IPS-NIHi11 (cell line): ENCODE results near the gene DEFB119.
"Not testable (repeated sequence)": the region's sequence is repeated elsewhere in the genome, so short reads cannot be mapped to it uniquely, and the experiment has no call there.

ENCODE experiments used
- DNase-seq: peaks from one replicate; pipeline ENCODE4 v3.0.0; 2012; ENCODE audit warnings: mixed read lengths, low spot score

The DEFB119 gene, protein sequence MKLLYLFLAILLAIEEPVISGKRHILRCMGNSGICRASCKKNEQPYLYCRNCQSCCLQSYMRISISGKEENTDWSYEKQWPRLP

DNA sequence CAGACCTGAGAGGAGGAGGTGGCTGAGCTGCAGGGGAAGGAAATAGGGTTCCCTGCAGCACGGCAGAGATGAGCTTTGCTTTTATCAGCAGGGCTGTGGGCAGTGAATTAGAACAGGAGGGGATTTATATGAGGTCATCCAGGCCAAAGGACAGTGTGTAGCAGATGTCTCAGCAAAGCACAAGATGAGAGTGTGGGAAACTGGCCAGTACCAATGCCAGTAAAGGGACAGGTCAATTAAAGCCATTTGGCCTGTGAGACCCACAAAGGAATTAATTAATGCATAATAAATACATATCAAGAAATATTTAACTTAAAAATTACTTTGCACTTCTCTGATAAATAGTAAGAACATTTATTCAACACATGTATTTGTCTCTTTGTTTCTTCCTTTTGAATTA is at the start of gene DEFB119:
DEFB119 (minus strand) TSS at position 101 of the 400 bp plus-strand sequence. CDS start 107 bp downstream, outside the sequence.
- DNase-seq, result no peak

DNA sequence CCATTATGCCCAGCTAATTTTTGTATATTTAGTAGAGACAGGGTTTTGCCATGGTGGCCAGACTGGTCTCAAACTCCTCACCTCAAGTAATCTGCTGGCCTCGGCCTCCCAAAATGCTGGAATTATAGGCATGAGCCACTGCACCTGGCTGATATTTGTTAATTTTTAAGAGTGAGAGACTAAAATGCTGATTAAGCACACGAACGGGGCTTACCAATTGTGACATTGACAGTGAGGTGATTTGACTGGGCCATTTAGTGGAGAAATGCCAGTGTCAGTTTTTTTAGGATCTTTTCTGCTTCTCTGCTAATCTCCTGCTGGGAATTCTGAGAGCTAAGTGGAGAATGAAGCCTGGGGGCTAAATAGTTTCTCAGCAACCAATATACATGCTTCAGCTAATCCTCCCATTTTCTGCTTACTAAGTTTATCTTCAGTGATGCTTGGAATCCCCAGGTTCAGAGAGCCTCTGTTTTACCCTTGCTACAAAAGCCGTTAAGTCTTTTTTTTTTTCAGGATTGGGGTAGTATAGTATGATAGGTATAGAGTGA is 40.3 kb upstream of the DEFB119 start:
- DNase-seq, result no peak

DNA sequence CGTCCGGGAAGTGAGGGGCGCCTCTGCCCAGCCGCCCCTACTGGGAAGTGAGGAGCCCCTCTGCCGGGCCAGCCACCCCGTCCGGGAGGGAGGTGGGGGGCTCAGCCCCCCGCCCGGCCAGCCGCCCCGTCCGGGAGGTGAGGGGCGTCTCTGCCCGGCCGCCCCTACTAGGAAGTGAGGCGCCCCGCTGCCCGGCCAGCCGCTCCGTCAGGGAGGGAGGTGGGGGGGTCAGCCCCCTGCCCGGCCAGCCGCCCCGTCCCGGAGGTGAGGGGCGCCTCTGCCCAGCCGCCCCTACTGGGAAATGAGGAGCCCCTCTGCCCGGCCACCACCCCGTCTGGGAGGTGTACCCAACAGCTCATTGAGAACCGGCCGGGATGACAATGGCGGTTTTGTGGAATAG is 37.2 kb upstream of the DEFB119 start:
- not testable (repeated sequence) for DNase-seq

DNA sequence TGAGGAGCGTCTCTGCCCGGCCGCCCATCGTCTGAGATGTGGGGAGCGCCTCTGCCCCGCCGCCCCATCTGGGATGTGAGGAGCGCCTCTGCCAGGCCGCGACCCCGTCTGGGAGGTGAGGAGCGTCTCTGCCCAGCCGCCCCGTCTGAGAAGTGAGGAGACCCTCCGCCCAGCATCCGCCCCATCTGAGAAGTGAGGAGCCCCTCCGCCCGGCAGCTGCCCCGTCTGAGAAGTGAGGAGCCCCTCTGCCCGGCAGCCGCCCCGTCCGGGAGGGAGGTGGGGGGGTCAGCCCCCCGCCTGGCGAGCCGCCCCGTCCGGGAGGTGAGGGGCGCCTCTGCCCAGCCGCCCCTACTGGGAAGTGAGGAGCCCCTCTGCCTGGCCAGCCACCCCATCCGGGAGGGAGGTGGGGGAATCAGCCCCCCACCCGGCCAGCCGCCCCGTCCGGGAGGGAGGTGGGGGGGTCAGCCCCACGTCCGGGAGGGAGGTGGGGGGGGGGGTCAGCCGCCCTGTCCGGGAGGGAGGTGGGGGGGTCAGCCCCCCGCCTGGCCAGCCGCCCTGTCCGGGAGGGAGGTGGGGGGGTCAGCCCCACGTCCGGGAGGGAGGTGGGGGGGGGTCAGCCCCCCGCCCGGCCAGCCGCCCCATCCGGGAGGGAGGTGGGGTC is 36.6 kb upstream of the DEFB119 start:
- DNase-seq, result not testable (repeated sequence)

DNA sequence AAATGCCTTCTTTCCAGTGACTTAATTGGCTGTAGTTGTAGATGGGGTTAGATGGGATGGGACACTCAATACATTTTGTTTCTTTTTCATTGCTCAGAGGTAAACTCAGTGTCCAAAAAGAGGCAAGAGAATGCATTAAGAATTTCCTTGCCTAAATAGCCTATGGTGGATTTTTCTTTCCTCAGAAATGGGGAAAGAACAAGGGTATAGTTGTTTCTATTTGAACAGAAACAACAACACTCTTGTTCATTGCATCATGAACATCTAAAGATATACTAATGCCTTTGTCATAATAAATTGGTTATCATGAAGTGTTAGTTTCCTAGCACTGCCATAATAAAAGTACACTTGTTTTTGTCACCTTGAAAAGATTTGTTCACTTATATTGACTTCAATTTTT is 35.4 kb upstream of the DEFB119 start:
- no peak for DNase-seq

DNA sequence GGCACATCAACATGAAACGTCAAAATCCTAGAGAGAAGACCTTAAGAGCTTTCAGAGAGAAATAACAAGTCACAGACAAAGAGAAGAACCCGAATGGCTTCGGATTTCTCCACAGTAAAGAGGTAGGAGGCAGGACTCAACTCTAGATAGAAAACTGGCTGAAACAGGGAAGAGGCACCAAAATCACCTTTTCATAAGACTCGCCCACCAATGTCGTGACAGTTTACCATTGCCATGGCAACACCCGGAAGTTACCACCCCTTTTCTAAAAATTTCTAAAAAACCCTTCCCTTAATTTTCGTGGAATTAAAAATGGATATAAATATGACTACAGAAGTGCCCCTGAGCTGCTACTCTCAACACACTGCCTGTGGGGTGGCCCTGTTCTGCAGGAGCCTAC is 27.9 kb upstream of the DEFB119 start:
- no peak for DNase-seq

DNA sequence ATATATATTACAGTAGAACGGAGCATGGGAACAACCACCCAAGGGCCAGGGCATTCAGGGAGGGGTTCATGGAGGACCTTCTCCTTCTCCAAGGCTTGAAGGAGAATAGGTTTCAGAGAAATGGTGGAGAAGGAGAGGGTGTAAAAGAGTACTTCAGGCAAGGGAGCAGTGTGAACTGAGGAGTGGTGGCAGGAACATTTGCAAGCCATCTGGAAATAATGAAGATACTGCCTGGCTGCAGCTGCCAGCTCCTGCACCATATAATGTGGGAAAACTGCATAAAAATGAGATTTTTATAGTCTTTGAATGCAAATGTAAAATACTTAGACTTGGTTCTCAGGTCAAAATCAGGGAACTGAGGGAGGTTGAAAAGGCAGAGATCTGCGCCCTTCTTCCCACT is 25.3 kb upstream of the DEFB119 start:
- no peak for DNase-seq

DNA sequence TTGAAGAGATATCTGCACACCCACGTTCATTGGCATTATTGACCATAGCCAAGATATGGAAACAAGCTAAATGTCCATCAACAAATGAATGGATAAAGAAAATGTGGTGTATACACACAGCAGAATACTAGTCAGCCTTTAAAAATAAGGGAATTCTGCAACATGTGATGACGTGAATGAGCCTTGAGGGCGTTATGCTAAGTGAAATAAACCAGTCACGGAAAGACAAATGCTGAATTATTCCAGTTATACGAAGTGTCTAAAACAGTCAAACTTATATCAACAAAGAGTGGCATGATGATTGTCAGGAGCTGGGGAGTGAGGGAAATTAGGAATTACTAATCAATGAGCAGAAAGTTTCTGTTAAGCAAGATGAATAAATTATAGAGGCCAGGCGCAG is 24.0 kb upstream of the DEFB119 start:
- DNase-seq, result no peak

DNA sequence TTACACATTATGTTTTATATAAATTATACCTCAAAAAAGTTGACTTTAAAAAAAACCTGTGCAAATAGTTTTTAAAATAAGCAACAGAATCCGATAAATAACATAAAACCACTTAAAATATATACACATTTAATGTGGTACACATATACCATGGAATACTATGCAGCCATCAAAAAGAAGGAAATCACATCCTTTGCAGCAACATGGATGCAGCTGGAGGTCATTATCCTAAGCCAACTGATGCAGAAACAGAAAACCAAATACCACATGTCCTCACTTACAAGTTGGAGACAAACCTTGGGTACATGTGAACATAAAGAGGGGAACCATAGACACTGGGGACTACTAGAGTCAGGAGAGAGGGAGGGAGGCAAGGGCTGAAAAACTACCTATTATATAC is 19.6 kb upstream of the DEFB119 start:
- DNase-seq, result no peak

DNA sequence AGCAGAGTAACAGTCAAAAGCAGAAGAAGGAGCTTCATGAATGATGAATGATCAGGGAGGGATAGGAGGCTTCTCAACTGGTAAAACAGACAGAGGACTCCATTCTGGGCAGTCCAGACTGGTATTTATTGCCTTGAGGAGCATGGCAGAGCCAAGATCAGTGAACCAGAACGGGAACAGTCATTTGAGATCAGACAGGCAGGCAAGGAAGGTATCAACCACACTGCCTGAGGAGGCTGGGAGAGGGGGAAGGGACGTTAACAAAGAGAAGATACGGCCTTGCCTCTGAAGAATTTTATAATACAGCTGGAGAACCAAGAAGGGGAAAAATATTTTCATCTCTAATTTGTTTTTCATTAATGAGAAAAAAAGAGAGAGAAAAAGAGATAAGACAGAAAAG is 15.7 kb upstream of the DEFB119 start, which contains the start of gene DEFB121:
DEFB121 (minus strand) TSS at position 101 of the 400 bp plus-strand sequence; CDS start at position 38, 63 bp downstream.
- DNase-seq, result no peak

DNA sequence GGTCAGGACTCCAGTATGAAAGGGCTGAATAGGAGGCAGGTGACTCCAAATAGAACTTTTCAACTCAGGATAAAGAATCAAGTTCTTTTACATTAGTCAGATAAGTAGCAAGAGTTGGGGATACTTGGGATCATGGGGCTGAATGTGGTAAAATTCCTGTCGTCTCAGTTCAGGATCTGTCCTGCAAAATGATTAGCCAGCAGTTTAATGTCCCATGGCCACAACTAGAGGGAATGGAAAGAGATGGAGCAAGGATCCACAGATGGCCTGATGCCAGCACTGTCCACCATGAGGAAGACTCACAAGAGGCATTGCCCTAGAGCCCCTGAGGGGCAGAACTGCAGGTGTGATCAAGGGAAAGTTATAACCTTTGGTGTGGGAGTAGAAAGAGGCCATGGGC is 13.5 kb upstream of the DEFB119 start:
- no peak for DNase-seq

DNA sequence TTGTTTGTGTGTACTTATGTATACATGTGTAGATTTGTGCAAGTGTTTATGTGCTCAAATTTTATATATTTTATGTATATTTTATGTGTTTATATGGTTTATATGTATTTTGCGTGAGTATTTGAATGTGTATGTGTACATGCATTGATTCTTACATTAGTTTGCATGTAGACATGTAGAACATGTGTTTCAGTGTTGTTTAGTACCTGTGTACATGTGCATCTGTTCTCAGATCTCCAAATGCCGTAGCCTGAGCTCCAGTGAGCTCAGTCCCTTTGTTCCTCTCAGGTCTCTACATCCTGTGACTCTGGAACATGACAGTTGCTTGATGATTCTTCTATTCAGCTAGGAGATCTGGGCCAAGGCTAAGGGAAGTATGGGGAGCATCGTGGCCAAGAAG is 4.5 kb upstream of the DEFB119 start:
- DNase-seq, result no peak

DNA sequence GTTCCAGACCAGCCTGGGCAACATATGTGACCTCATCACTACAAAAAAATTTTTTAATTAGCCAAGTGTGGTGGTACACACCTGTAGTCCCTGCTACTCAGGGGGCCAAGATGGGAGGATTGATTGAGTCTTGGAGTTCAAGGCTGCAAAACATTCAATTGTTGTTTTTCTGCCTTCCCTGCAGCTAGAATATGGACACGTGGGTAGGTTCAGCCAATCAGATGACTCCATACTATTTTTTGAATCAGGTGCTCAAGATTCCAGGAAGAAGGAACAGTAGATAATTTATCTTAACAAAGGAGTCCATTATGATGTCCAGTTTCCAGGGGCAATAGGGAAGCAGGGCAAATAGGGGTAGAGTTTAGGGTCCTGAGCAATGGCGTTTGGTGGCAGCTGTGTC is 2.4 kb upstream of the DEFB119 start:
- no peak for DNase-seq

DNA sequence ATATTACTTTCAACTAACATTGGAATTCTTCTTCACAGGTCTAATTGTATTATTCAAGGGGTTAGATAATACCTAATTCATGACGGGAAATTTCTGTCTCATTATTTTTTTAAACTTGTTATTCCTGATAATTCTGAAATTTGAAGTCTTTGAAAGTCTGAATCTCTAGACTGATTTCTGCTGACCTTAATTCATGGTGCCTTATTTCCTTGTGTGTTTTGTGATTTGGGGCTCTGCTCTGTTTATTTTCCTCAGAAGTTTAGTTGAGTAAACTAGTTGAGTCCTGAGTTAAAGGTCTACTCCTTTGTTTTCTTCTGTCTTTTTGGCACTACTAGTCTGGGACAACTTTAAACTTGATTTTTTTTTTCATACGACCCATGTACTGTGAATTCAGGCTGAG is 16.0 kb downstream of the DEFB119 start:
- no peak for DNase-seq

DNA sequence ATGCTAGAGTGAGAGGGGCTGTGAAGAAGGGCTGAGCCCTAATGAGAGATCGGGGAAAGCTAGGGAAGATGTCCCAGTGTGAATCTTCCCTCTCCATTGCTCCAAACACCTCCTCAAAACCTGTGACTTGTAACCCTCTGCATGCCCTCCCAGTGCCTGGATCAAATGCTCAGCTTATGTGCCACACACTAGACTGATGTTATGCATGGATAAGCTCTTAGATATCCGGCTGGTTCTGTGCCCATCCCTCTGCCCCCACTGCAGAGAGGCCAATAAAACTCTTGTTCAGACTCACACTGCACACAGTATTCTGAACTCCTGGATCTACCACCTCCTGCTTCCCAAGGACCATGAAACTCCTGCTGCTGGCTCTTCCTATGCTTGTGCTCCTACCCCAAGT is 22.1 kb downstream of the DEFB119 start, which contains the start of gene DEFB118:
DEFB118 (plus strand) TSS at position 301 of the 400 bp plus-strand sequence; CDS start at position 351, 50 bp downstream.
- DNase-seq, result no peak

DNA sequence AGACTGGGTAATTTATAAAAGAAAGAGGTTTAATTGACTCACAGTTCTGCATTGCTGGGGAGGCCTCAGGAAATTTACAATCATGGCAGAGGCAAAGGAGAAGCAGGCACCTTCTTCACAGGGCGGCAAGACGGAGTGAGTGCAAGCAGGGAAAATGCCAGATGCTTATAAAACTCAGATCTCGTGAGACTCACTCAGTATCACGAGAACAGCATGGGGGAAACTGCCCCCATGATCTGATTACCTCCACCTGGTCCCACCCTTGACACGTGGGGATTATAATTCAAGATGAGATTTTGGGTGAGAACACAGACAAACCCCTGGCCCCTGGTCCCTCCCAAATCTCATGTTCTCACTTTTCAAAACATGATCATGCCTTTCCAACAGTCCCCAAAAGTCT is 26.1 kb downstream of the DEFB119 start:
- not testable (repeated sequence) for DNase-seq

DNA sequence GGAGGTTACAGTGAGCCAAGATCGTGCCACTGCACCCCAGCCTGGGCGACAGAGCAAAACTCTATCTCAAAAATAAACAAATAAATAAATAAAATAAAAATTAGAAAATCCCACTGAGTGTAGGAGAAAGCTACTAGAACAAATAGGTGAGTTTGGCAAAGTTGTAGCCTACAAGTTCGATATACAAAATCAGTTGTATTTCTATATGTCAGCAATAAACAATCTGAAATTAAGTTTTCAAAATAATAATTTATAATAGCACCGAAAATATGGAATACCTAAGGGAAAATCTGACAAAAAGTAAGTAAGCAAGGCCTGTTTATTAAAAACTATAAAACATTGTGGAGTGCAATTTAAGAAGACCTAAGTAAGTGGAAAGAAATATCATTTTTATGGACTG is 27.1 kb downstream of the DEFB119 start:
- no peak for DNase-seq

DNA sequence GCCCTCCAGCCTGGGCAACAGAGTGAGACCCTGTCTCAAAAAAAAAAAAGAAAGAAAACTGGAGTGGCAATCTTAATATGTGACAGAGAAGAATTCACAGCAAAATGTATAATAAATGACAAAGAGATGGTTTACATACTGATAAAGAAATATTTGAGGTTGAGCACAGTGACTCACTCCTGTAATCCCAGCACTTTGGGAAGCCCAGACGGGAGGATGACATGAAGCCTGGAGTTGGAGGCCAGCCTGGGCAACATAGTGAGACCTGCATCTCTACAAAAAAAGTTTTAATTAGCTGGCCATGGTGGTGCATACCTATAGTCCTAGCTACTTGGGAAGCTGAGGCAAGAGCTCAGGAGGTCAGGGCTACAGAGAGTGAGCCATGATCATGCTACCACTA is 34.4 kb downstream of the DEFB119 start:
- no peak for DNase-seq

DNA sequence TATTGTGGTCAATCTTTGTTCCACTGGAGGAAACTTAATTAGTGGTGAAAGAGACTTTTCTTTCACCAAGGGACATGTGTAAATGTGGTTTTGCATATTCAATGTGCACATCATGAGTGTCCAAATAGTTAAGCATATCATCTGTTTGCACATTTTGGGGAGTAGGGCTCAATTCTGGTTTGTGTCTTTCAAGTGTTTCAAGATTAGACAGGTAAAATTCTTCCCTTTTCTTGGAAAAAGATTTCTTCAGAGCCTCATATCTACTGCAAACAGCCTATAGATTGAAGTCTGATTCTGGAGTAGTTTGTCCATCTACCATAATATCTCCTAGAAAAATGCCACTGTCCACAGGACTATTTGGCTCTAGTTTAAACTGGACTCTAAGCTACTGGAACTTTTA is 48.9 kb downstream of the DEFB119 start:
- DNase-seq, result no peak

DNA sequence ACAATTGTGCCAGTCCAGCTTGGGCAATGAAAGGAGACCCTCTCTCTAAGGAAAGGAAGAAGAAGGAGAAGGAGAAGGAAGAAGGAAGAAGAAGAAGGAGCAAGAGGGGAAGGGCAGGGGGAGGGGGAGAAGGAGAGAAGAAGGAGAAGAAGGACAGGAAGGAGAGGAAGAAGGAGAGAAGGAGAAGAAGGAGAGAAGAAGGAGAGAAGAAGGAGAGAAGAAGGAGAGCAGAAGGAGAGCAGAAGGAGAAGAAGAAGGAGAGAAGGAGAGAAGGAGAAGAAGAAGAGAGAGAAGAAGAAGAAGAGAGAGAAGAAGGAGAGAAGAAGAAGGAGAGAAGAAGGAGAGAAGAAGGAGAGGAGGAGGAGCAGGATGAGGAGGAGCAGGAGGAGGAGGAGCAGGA is 59.5 kb downstream of the DEFB119 start:
- no peak for DNase-seq
